Smooth muscle cell (in vitro differentiated cells): ENCODE data around the gene C1QL4. TPM values are rescaled to one million over a fixed set of nuclear protein-coding genes. Genes with fewer than 3 reads are reported as not detected.

Experiments
- DNase-seq: peaks from one replicate; lab custom pipeline; 2025; ENCODE audit not compliant: unreplicated experiment; lab: John Stamatoyannopoulos, UW
- H2AFZ ChIP-seq: fragments of 200-600 bp; sonication (generic); 2 replicates; pipeline ENCODE4 v1.6.0; 2016; ENCODE audit warnings: antibody characterized with exemption, low read depth, mild to moderate bottlenecking
- H3F3A ChIP-seq: fragments of 200-600 bp; sonication (generic); 2 replicates; pipeline ENCODE4 v1.6.0; 2017; ENCODE audit warnings: antibody characterized with exemption, low read depth
- H3K27ac ChIP-seq: fragments of 200-600 bp; sonication (generic); 2 replicates; pipeline ENCODE4 v1.5.1; 2016; ENCODE audit warnings: low read depth, mild to moderate bottlenecking
- H3K27me3 ChIP-seq: fragments of 200-600 bp; sonication (generic); 2 replicates; pipeline ENCODE4 v1.6.1; 2016; ENCODE audit warnings: low read depth, mild to moderate bottlenecking
- H3K36me3 ChIP-seq: fragments of 200-600 bp; sonication (generic); 2 replicates; pipeline ENCODE4 v1.5.1; 2016; ENCODE audit warnings: low read depth
- H3K4me1 ChIP-seq: fragments of 200-600 bp; sonication (generic); 2 replicates; pipeline ENCODE4 v1.5.1; 2016; ENCODE audit warnings: low read depth
- H3K4me2 ChIP-seq: fragments of 200-600 bp; sonication (generic); 2 replicates; pipeline ENCODE4 v1.6.0; 2016; ENCODE audit warnings: mild to moderate bottlenecking
- H3K4me3 ChIP-seq: fragments of 200-600 bp; sonication (generic); 2 replicates; pipeline ENCODE4 v1.5.1; 2016; ENCODE audit warnings: mild to moderate bottlenecking
- H3K79me2 ChIP-seq: fragments of 200-600 bp; sonication (generic); 2 replicates; pipeline ENCODE4 v1.6.0; 2016; ENCODE audit warnings: low read depth, mild to moderate bottlenecking
- H3K9ac ChIP-seq: fragments of 200-600 bp; sonication (generic); 2 replicates; pipeline ENCODE4 v1.6.0; 2016; ENCODE audit warnings: low read depth
- H3K9me3 ChIP-seq: fragments of 200-600 bp; sonication (generic); replicated peaks from 2 replicates; pipeline ENCODE4 v1.5.1; 2016; ENCODE audit warnings: low read depth
- H4K20me1 ChIP-seq: fragments of 200-600 bp; sonication (generic); 2 replicates; pipeline ENCODE4 v1.6.0; 2016; ENCODE audit warnings: low read depth
- WGBS: methylation state at CpG from one replicate; pipeline ENCODE4 v1.1.7; 2016; ENCODE audit warnings: low lambda C conversion rate; 5-methylcytosine and 5-hydroxymethylcytosine counted together
- polyA plus RNA-seq: library from polyadenylated mRNA; unstranded; fragments of >200 nt; fragmentation: Nextera tagmentation; extraction: Ambion mirVana; gene quantifications from 2 replicates; pipeline ENCODE4 v1.2.1, GENCODE V29; 2016
- total RNA-seq: library from RNA; depleted of rRNA; stranded (reverse); fragments of >200 nt; gene quantifications from 2 replicates; pipeline ENCODE4 v1.2.3, GENCODE V29; 2014
- TF ChIP-seq, protein P1 (sequence below): fragments of 200-600 bp; sonication (generic); IDR thresholded peaks from 2 replicates; pipeline ENCODE4 v1.5.1; 2017; ENCODE audit warnings: borderline replicate concordance, mild to moderate bottlenecking, antibody characterized with exemption; ENCODE audit not compliant: insufficient read depth, poor library complexity, severe bottlenecking

Gene C1QL4
- total and polyA plus RNA-seq, 2 experiments from 2014 or later, result 0.09 TPM; not detected in 1

DNA sequence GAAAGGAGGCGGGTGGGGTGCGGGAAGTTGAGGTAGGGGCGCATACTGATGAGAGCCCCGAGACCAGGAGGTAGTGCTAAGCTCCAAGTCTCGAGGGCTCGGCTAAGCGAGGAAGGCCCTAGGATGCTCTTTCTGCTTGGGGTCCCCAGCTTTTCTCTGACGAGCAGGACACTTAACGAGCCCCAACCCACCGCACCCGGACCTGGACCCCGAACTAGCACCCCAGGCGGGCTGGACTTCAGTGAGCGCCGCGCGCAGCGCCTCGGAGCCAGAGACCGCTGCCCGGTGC is 4.7 kb upstream of the C1QL4 start:
- H3K4me2 ChIP-seq, result peak overlapping the region; percentile 89
- DNase-seq, result no peak
- no peaks in the 10 kb centered on the region for H3K9me3 ChIP-seq
- H3K9ac ChIP-seq, result no peak overlapping the region
- peak overlapping the region; percentile 48 for H3K4me3 ChIP-seq
- no peaks in the 10 kb centered on the region for H3K79me2 ChIP-seq
- H3K27ac ChIP-seq, result no peak overlapping the region
- TF ChIP-seq, protein P1, sequence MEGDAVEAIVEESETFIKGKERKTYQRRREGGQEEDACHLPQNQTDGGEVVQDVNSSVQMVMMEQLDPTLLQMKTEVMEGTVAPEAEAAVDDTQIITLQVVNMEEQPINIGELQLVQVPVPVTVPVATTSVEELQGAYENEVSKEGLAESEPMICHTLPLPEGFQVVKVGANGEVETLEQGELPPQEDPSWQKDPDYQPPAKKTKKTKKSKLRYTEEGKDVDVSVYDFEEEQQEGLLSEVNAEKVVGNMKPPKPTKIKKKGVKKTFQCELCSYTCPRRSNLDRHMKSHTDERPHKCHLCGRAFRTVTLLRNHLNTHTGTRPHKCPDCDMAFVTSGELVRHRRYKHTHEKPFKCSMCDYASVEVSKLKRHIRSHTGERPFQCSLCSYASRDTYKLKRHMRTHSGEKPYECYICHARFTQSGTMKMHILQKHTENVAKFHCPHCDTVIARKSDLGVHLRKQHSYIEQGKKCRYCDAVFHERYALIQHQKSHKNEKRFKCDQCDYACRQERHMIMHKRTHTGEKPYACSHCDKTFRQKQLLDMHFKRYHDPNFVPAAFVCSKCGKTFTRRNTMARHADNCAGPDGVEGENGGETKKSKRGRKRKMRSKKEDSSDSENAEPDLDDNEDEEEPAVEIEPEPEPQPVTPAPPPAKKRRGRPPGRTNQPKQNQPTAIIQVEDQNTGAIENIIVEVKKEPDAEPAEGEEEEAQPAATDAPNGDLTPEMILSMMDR, result no peak
- H2AFZ ChIP-seq, result no peak overlapping the region
- 8% methylated on average over 21 of the region's 21 CpGs for WGBS
- H3K27me3 ChIP-seq, result peaks cover 100% of the 10 kb centered on the region
- no peaks in the 10 kb centered on the region for H3K36me3 ChIP-seq
- H4K20me1 ChIP-seq, result no peaks in the 10 kb centered on the region
- peaks cover 34% of the 10 kb centered on the region for H3K4me1 ChIP-seq
- no peaks in the 10 kb centered on the region for H3F3A ChIP-seq

DNA sequence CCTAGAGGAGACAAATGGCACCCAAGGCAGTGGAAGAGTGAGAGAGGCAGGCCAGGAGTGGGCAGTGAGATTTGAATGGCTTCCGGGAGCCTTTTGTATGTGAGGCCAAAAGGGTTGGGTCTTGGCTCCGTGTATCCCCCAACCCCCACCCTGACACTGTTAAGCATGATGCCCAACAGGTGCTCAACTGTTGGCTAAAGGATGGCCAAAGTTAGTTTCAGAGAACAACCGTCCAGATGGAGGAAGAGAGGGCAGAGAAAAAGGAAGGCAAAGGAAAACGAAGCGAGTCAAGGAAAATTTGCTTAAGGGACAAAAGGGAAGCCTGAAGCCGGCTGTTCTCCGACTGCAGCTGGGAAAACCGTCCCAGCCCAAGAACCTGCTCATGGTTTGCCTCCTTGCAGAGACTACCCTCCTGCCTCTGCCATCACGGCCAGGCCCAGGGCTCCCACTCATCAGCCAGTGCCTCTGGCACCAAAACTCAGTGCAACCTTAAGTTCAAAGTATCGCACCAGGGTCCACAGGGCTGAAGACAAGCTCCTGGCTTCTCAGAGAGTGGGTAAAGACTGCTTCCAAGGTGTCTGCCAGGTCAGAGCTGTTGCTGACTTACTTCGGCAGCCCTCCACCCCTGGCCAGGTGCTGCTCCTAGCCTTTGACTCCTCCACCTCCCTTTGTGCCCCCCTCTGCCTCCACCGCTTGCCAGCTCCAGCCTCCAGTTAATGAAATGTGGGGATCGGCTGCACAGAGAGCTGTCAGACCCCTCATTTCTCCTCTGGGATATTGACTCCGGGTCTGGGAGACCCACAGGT is 4.2 kb upstream of the C1QL4 start:
- no peak overlapping the region for H3K27ac ChIP-seq
- H3K79me2 ChIP-seq, result no peaks in the 10 kb centered on the region
- H3K36me3 ChIP-seq, result no peaks in the 10 kb centered on the region
- no peak for DNase-seq
- H4K20me1 ChIP-seq, result no peaks in the 10 kb centered on the region
- no peak overlapping the region for H3K4me2 ChIP-seq
- no peak overlapping the region for H3K9ac ChIP-seq
- H2AFZ ChIP-seq, result no peak overlapping the region
- no peaks in the 10 kb centered on the region for H3K9me3 ChIP-seq
- peaks cover 100% of the 10 kb centered on the region for H3K27me3 ChIP-seq
- WGBS, result 23% methylated on average over 14 of the region's 14 CpGs
- no peaks in the 10 kb centered on the region for H3F3A ChIP-seq
- H3K4me1 ChIP-seq, result peaks cover 29% of the 10 kb centered on the region
- TF ChIP-seq, protein P1, result peak; percentile 2
- no peak overlapping the region for H3K4me3 ChIP-seq

DNA sequence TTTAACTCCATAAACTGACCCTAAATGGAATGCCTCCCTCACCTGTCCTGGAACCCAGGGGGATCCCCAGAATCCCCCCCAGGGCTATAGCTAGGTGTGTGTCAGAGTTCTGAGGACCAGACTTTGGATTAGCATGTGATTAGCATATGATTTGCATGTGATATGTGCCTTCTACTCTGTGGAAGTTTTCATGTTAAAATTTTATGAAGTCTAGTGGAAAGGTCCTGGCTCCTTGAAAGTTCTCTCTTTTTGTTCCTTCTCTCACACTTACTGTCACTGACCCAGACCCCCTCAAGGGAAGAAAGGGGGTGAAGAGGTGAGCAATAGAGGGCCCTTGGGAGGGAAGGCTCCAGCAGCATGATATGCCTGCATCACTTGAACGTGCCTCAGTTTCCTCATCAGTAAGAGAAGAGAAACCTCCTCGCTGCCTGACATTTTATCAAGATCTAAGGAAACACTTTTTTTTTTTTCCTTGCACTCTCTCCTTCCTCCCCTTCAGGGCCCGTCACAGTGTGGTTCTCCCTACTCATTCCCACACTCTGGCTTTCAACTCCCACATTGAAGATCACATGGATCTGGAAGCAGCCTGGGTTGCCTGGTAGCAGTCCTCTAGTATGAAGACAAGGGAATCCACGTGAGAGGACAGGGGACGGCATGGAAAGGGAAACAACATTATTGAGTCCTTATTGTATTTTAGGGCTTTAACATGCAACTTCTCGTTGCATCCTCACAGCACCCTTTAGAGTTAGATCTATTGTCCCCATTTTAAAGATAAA is 3.3 kb upstream of the C1QL4 start:
- TF ChIP-seq, protein P1, result no peak
- H4K20me1 ChIP-seq, result no peaks in the 10 kb centered on the region
- no peaks in the 10 kb centered on the region for H3K9me3 ChIP-seq
- no peak overlapping the region for H3K4me3 ChIP-seq
- H3K36me3 ChIP-seq, result no peaks in the 10 kb centered on the region
- H3K27ac ChIP-seq, result no peak overlapping the region
- no peaks in the 10 kb centered on the region for H3K79me2 ChIP-seq
- H3K9ac ChIP-seq, result no peak overlapping the region
- WGBS, result 50% methylated on average over 6 of the region's 6 CpGs
- peaks cover 100% of the 10 kb centered on the region for H3K27me3 ChIP-seq
- H3F3A ChIP-seq, result no peaks in the 10 kb centered on the region
- H3K4me1 ChIP-seq, result peaks cover 21% of the 10 kb centered on the region
- no peak overlapping the region for H2AFZ ChIP-seq
- H3K4me2 ChIP-seq, result no peak overlapping the region
- no peak for DNase-seq
